GM23338 (cell line): Measurements from ENCODE around the gene PRELID1. TPM values are rescaled to one million over a fixed set of nuclear protein-coding genes. Genes with fewer than 3 reads are reported as not detected.
A peak's percentile ranks its signal among the peaks of the same experiment; 100 is the strongest.

ENCODE experiments used
- ATAC-seq: fragments of 200-7000 bp; cut with Tn5 transposase; 3 replicates; pipeline ENCODE4 v1.9.1; 2020
- DNase-seq: peaks from one replicate; pipeline ENCODE4 v3.0.0-alpha.2; 2015; ENCODE audit warnings: low spot score
- H2AFZ ChIP-seq: fragments of 200-600 bp; sonication (generic); 2 replicates; pipeline ENCODE4 v1.8.0; 2016; ENCODE audit warnings: antibody characterized with exemption, mild to moderate bottlenecking, moderate library complexity
- H3F3A ChIP-seq: fragments of 200-600 bp; sonication (generic); replicated peaks from 2 replicates; pipeline ENCODE4 v1.8.0; 2017; ENCODE audit warnings: antibody characterized with exemption, mixed run types, low read depth
- H3K27ac ChIP-seq: fragments of 200-600 bp; sonication (generic); 2 replicates; pipeline ENCODE4 v1.6.1; 2016; ENCODE audit warnings: low read depth
- H3K27me3 ChIP-seq: fragments of 200-600 bp; sonication (generic); 2 replicates; pipeline ENCODE4 v1.8.0; 2016; ENCODE audit warnings: mild to moderate bottlenecking, mixed run types, moderate library complexity; ENCODE audit not compliant: insufficient read depth
- H3K36me3 ChIP-seq: fragments of 200-600 bp; sonication (generic); 2 replicates; pipeline ENCODE4 v1.8.0; 2016; ENCODE audit warnings: mild to moderate bottlenecking; ENCODE audit not compliant: insufficient read depth
- H3K4me1 ChIP-seq: fragments of 200-600 bp; sonication (generic); 2 replicates; pipeline ENCODE4 v1.8.0; 2016; ENCODE audit warnings: mild to moderate bottlenecking, moderate library complexity; ENCODE audit not compliant: insufficient read depth
- H3K4me2 ChIP-seq: fragments of 200-600 bp; sonication (generic); 2 replicates; pipeline ENCODE4 v1.7.1; 2017; ENCODE audit warnings: mixed run types
- H3K4me3 ChIP-seq: fragments of 200-600 bp; sonication (generic); 2 replicates; pipeline ENCODE4 v1.6.1; 2016; ENCODE audit warnings: mixed run types
- H3K79me2 ChIP-seq: fragments of 200-600 bp; sonication (generic); replicated peaks from 2 replicates; pipeline ENCODE4 v1.8.0; 2017; ENCODE audit warnings: mild to moderate bottlenecking; ENCODE audit not compliant: insufficient read depth
- H3K9me2 ChIP-seq: fragments of 200-600 bp; sonication (generic); 2 replicates; pipeline ENCODE4 v1.8.0; 2017; ENCODE audit not compliant: insufficient read depth
- H4K20me1 ChIP-seq: fragments of 200-600 bp; sonication (generic); replicated peaks from 2 replicates; pipeline ENCODE4 v1.8.0; 2017; ENCODE audit warnings: mild to moderate bottlenecking; ENCODE audit not compliant: insufficient read depth
- H3K27ac Mint-ChIP-seq: 2 replicates; pipeline ENCODE4 v1.8.0; 2020; ENCODE audit warnings: inconsistent platforms, mild to moderate bottlenecking, moderate library complexity, mixed read lengths
- H3K27me3 Mint-ChIP-seq: 3 replicates; pipeline ENCODE4 v1.8.0; 2022; ENCODE audit warnings: low read depth, mild to moderate bottlenecking, moderate library complexity, mixed read lengths, inconsistent platforms; ENCODE audit not compliant: insufficient read depth, poor library complexity
- H3K36me3 Mint-ChIP-seq: 3 replicates; pipeline ENCODE4 v1.8.0; 2021; ENCODE audit warnings: low read depth, mild to moderate bottlenecking, inconsistent platforms, moderate library complexity, mixed read lengths
- H3K4me1 Mint-ChIP-seq: 3 replicates; pipeline ENCODE4 v1.8.0; 2020; ENCODE audit warnings: mild to moderate bottlenecking, inconsistent platforms, mixed read lengths
- H3K4me3 Mint-ChIP-seq: 3 replicates; pipeline ENCODE4 v1.8.0; 2021; ENCODE audit warnings: moderate library complexity, mild to moderate bottlenecking, inconsistent platforms, mixed read lengths
- H3K9me3 Mint-ChIP-seq: 3 replicates; pipeline ENCODE4 v1.8.0; 2020; ENCODE audit warnings: moderate library complexity, mild to moderate bottlenecking, inconsistent platforms, mixed read lengths
- CREB1 ChIP-seq: fragments of 250-450 bp; sonication (Bioruptor Pico); IDR thresholded peaks from 2 replicates; pipeline ENCODE4 v1.5.0; 2020; ENCODE audit warnings: low read depth, mild to moderate bottlenecking, moderate library complexity
- ETS1 ChIP-seq: IDR thresholded peaks from 2 replicates; pipeline ENCODE4 v1.6.1; 2016; ENCODE audit warnings: antibody characterized with exemption
- EZH2 ChIP-seq: fragments of 200-600 bp; sonication (generic); IDR thresholded peaks from one replicate; pipeline ENCODE4 v1.8.0; 2017; ENCODE audit warnings: antibody characterized with exemption, mild to moderate bottlenecking, low read depth; ENCODE audit not compliant: unreplicated experiment
- EZH2phosphoT487 ChIP-seq: fragments of 200-600 bp; sonication (generic); IDR thresholded peaks from one replicate; pipeline ENCODE4 v1.8.1; 2018; ENCODE audit warnings: antibody characterized with exemption; ENCODE audit not compliant: unreplicated experiment
- NANOG ChIP-seq: IDR thresholded peaks from 2 replicates; pipeline ENCODE4 v1.6.1; 2016; ENCODE audit warnings: antibody characterized with exemption, borderline replicate concordance
- POLR2AphosphoS5 ChIP-seq: IDR thresholded peaks from 2 replicates; pipeline ENCODE4 v1.6.1; 2016; ENCODE audit warnings: antibody characterized with exemption, low read depth
- STAT1 ChIP-seq: IDR thresholded peaks from one replicate; pipeline ENCODE4 v1.6.1; 2016; ENCODE audit warnings: antibody characterized with exemption; ENCODE audit not compliant: unreplicated experiment
- ZNF114 ChIP-seq: fragments of 250-450 bp; sonication (Bioruptor Pico); IDR thresholded peaks from 2 replicates; pipeline ENCODE4 v1.5.0; 2020; ENCODE audit warnings: mild to moderate bottlenecking, moderate library complexity
- ZNF331 ChIP-seq: fragments of 250-450 bp; sonication (Bioruptor Pico); IDR thresholded peaks from 2 replicates; pipeline ENCODE4 v1.5.0; 2020; ENCODE audit warnings: low read depth, mild to moderate bottlenecking, moderate library complexity
- ZNF462 ChIP-seq: fragments of 250-450 bp; sonication (Bioruptor Pico); IDR thresholded peaks from 2 replicates; pipeline ENCODE4 v1.5.0; 2020; ENCODE audit warnings: mild to moderate bottlenecking, moderate library complexity
- polyA plus RNA-seq: library from polyadenylated mRNA; unstranded; fragments of >200 nt; fragmentation: Nextera tagmentation; extraction: Ambion mirVana; gene quantifications from 2 replicates; pipeline ENCODE4 v1.2.1, GENCODE V29; 2016
- total RNA-seq: library from RNA; depleted of rRNA; stranded (reverse); fragments of >200 nt; shearing (Covaris generic); gene quantifications from 2 replicates; pipeline ENCODE4 v1.2.3, GENCODE V29; 2014
- TF ChIP-seq, protein P1 (sequence below), 2 experiments: fragments of 200-600 bp in 1 of 2; sonication (generic) in 1 of 2; conservative IDR thresholded peaks; 2 replicates each; pipeline versions ENCODE4 v1.5.1 to v1.6.1; 2016 to 2017; ENCODE audit warnings: antibody characterized with exemption in 2 of 2, low read depth in 2 of 2, mild to moderate bottlenecking in 2 of 2, moderate library complexity in 1 of 2
- TF ChIP-seq, protein P2 (sequence below): IDR thresholded peaks from one replicate; pipeline ENCODE4 v1.6.1; 2018; ENCODE audit warnings: antibody characterized with exemption; ENCODE audit not compliant: unreplicated experiment

The PRELID1 gene
- total and polyA plus RNA-seq, 2 experiments from 2014 or later: 328 to 349 TPM

DNA sequence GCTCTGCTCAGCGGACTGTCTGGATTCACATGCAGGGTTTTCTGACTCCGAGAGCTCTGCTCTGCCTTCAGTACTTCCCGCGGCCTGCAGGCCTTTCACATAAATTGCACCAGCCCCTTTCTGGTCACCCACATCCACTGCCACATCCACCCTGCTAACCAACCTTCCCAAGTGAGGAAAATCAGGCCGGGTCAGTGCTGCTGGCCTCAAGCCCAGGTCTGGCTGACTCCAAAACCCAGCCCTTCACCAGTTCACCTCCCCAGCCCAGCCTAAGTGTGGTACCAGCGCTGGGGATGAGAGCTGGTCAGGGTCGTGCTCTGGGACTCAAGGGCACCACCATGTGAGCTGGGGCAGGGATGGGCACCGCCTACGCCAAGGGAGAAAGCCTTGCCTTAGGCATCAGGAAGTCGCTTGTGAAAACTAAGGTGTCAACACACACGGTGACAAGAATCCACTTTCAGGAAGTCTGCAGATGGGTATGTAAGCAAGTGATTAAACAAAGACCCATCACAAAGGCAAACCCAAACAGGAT, 35.6 kb downstream of the PRELID1 start:
- H3K9me3 Mint-ChIP-seq: no peaks in the 10 kb centered on the region
- peaks cover 11% of the 10 kb centered on the region for H3K27me3 Mint-ChIP-seq
- Histone ChIP-seq H3K27me3 (no peaks in the 10 kb centered on the region), H4K20me1 (peaks cover 10% of the 10 kb centered on the region), H3K79me2 (peaks cover 44% of the 10 kb centered on the region), H2AFZ (no peak overlapping the region), H3K36me3 (peaks cover under 1% of the 10 kb centered on the region; the same call in 1 of the 2 replicates), H3F3A (no peaks in the 10 kb centered on the region), H3K4me2 (no peak overlapping the region), H3K4me1 (no peaks in the 10 kb centered on the region; the same call in 1 of the 2 replicates), H3K27ac (no peak overlapping the region), H3K9me2 (no peaks in the 10 kb centered on the region), H3K4me3 (no peak overlapping the region)
- no peak for DNase-seq
- H3K4me3 Mint-ChIP-seq: no peak overlapping the region
- H3K36me3 Mint-ChIP-seq: peaks cover 54% of the 10 kb centered on the region
- TF ChIP-seq EZH2: no peak
- TF ChIP-seq ZNF331 (CRISPR knock-in tag): no peak
- TF ChIP-seq, protein P1, sequence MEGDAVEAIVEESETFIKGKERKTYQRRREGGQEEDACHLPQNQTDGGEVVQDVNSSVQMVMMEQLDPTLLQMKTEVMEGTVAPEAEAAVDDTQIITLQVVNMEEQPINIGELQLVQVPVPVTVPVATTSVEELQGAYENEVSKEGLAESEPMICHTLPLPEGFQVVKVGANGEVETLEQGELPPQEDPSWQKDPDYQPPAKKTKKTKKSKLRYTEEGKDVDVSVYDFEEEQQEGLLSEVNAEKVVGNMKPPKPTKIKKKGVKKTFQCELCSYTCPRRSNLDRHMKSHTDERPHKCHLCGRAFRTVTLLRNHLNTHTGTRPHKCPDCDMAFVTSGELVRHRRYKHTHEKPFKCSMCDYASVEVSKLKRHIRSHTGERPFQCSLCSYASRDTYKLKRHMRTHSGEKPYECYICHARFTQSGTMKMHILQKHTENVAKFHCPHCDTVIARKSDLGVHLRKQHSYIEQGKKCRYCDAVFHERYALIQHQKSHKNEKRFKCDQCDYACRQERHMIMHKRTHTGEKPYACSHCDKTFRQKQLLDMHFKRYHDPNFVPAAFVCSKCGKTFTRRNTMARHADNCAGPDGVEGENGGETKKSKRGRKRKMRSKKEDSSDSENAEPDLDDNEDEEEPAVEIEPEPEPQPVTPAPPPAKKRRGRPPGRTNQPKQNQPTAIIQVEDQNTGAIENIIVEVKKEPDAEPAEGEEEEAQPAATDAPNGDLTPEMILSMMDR (conservative IDR thresholded peaks at IDR 0.05; ENCODE audit: low read depth in 2 of 2): no peak
- TF ChIP-seq CREB1 (CRISPR knock-in tag): no peak
- no peak for TF ChIP-seq ZNF462
- no peak for TF ChIP-seq STAT1
- no peak for TF ChIP-seq EZH2phosphoT487
- TF ChIP-seq NANOG: no peak
- TF ChIP-seq, protein P2, sequence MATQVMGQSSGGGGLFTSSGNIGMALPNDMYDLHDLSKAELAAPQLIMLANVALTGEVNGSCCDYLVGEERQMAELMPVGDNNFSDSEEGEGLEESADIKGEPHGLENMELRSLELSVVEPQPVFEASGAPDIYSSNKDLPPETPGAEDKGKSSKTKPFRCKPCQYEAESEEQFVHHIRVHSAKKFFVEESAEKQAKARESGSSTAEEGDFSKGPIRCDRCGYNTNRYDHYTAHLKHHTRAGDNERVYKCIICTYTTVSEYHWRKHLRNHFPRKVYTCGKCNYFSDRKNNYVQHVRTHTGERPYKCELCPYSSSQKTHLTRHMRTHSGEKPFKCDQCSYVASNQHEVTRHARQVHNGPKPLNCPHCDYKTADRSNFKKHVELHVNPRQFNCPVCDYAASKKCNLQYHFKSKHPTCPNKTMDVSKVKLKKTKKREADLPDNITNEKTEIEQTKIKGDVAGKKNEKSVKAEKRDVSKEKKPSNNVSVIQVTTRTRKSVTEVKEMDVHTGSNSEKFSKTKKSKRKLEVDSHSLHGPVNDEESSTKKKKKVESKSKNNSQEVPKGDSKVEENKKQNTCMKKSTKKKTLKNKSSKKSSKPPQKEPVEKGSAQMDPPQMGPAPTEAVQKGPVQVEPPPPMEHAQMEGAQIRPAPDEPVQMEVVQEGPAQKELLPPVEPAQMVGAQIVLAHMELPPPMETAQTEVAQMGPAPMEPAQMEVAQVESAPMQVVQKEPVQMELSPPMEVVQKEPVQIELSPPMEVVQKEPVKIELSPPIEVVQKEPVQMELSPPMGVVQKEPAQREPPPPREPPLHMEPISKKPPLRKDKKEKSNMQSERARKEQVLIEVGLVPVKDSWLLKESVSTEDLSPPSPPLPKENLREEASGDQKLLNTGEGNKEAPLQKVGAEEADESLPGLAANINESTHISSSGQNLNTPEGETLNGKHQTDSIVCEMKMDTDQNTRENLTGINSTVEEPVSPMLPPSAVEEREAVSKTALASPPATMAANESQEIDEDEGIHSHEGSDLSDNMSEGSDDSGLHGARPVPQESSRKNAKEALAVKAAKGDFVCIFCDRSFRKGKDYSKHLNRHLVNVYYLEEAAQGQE: no peak
- no peak for TF ChIP-seq ZNF114 (CRISPR knock-in tag)
- TF ChIP-seq POLR2AphosphoS5: no peak
- TF ChIP-seq ETS1: no peak
- no peak for ATAC-seq
- peak overlapping the region; percentile 43; the same call in 1 of the 2 replicates for H3K27ac Mint-ChIP-seq
- peaks cover 23% of the 10 kb centered on the region for H3K4me1 Mint-ChIP-seq
